ENCODE measurements around the gene SLC17A9.

GRCh38 chr20:62927128-62927705, 25.3 kb upstream of the SLC17A9 start:
- TF ChIP-seq EZH2 (IDR thresholded peaks at IDR 0.05): no peak
- TF ChIP-seq POLR2AphosphoS5 (IDR thresholded peaks at IDR 0.05; ENCODE audit: borderline replicate concordance, low read depth, low read length): no peak
- TF ChIP-seq FOXP2 (optimal IDR thresholded peaks at IDR 0.05; ENCODE audit: control extremely low read depth, extremely low read length, insufficient read depth): no peak

Data from SK-N-MC (cell line).